Transverse colon (tissue), 4 donors: ENCODE results near the gene STK24. TPM values are rescaled to one million over a fixed set of nuclear protein-coding genes. Genes with fewer than 3 reads are reported as not detected.

Source experiments
- DNase-seq: peaks from one replicate; pipeline ENCODE4 v3.0.0-alpha.2; 2019
- H3K27ac ChIP-seq, 4 donors: fragments of 200-600 bp; sonication (generic); 2 replicates each; pipeline ENCODE4 v1.5.1; 2016 to 2018; ENCODE audit warnings: inconsistent platforms in 4 of 4
- H3K27me3 ChIP-seq: fragments of 200-600 bp; sonication (generic); 2 replicates; pipeline ENCODE4 v1.5.1; 2017; ENCODE audit warnings: inconsistent platforms
- H3K36me3 ChIP-seq, 4 donors: fragments of 200-600 bp; sonication (generic); 2 replicates each; pipeline ENCODE4 v1.5.1; 2017 to 2019; ENCODE audit warnings: inconsistent platforms in 4 of 4
- H3K4me1 ChIP-seq, 4 donors: fragments of 200-600 bp; sonication (generic); 2 replicates each; pipeline ENCODE4 v1.5.1; 2017 to 2020; ENCODE audit warnings: inconsistent platforms in 4 of 4
- H3K4me3 ChIP-seq, 4 donors: fragments of 200-600 bp; sonication (generic); 1 replicate in 1 of 4; 2 replicates in 3 of 4; pipeline versions ENCODE4 v1.5.1 to v1.6.1; 2017 to 2019; ENCODE audit warnings: inconsistent platforms in 4 of 4
- H3K9me3 ChIP-seq, 2 donors: fragments of 200-600 bp; sonication (generic); 2 replicates each; pipeline ENCODE4 v1.5.1; 2017 to 2019; ENCODE audit warnings: inconsistent platforms in 2 of 2
- EP300 ChIP-seq: sonication (generic); formaldehyde crosslinking; IDR thresholded peaks from one replicate; pipeline ENCODE4 v1.6.1; 2017; ENCODE audit warnings: antibody characterized with exemption, low read depth
- POLR2A ChIP-seq: fragments of 450-650 bp; IDR thresholded peaks from one replicate; pipeline ENCODE4 v1.6.1; 2016; ENCODE audit warnings: antibody characterized with exemption, mild to moderate bottlenecking, moderate library complexity
- POLR2AphosphoS5 ChIP-seq, 3 donors: sonication (generic); formaldehyde crosslinking; IDR thresholded peaks; one replicate each; pipeline ENCODE4 v1.6.1; 2016; ENCODE audit warnings: antibody characterized with exemption in 3 of 3
- WGBS, 2 donors: methylation state at CpG; one replicate each; pipeline ENCODE4 v1.1.5; 2018; ENCODE audit warnings: low coverage in 1 of 2; 5-methylcytosine and 5-hydroxymethylcytosine counted together
- in situ Hi-C, 4 donors: fragments of 200-750 bp; cut with MboI; loops; one replicate each; pipeline versions ENCODE4 v1.15.0 to v1.15.1; 2017; ENCODE audit warnings: low sequenced_read_pairs in 3 of 4, low pct_ligation_motif_present in 1 of 4, low pct_unique_long_range_greater_than_20kb in 1 of 4
- intact Hi-C: fragments of 100-400 bp; cut with DNase I; formaldehyde crosslinking; loops from one replicate; pipeline ENCODE4 v1.15.1; 2023; ENCODE audit warnings: low total_unique reads
- total RNA-seq, 4 donors: library from RNA; depleted of rRNA; stranded (reverse); fragments of >200 nt; gene quantifications; one replicate each; pipeline ENCODE4 v1.1.0, GENCODE V29; 2016
- TF ChIP-seq, protein P1 (sequence below), 5 experiments: fragments of 200-600 bp in 3 of 5; fragments of 450-650 bp in 2 of 5; sonication (generic) in 3 of 5; IDR thresholded peaks; 1 replicate in 2 of 5; 2 replicates in 3 of 5; pipeline ENCODE4 v1.5.1; 2016 to 2017; ENCODE audit warnings: antibody characterized with exemption in 5 of 5, inconsistent platforms in 3 of 5, mild to moderate bottlenecking in 2 of 5, moderate library complexity in 1 of 5

Gene STK24
- total RNA-seq, 4 donors from 2014 or later = 87.2 to 152 (median 131) TPM

- intact Hi-C loops = no loop called here
- 87 to 88% methylated on average over 4 of the region's 4 CpGs for WGBS, 2 donors
- Histone ChIP-seq H3K4me1 (peaks cover 0 to 48% (median 3%) of the 10 kb centered on the region in 4 donors), H3K27me3 (no peaks in the 10 kb centered on the region), H3K4me3 (no peak overlapping the region), H3K9me3 (no peaks in the 10 kb centered on the region), H3K36me3 (no peaks in the 10 kb centered on the region), H3K27ac (no peak overlapping the region)
- in situ Hi-C loops = no loop called here
- TF ChIP-seq POLR2AphosphoS5 (IDR thresholded peaks at IDR 0.05) (no peak), POLR2A (no peak), EP300 (no peak)
- TF ChIP-seq, protein P1, sequence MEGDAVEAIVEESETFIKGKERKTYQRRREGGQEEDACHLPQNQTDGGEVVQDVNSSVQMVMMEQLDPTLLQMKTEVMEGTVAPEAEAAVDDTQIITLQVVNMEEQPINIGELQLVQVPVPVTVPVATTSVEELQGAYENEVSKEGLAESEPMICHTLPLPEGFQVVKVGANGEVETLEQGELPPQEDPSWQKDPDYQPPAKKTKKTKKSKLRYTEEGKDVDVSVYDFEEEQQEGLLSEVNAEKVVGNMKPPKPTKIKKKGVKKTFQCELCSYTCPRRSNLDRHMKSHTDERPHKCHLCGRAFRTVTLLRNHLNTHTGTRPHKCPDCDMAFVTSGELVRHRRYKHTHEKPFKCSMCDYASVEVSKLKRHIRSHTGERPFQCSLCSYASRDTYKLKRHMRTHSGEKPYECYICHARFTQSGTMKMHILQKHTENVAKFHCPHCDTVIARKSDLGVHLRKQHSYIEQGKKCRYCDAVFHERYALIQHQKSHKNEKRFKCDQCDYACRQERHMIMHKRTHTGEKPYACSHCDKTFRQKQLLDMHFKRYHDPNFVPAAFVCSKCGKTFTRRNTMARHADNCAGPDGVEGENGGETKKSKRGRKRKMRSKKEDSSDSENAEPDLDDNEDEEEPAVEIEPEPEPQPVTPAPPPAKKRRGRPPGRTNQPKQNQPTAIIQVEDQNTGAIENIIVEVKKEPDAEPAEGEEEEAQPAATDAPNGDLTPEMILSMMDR (IDR thresholded peaks at IDR 0.05) = no peak
- no peak for DNase-seq
Measured at GRCh38 chr13:98515818-98516465, 61.0 kb downstream of the STK24 start.

- in situ Hi-C loops (no loop called here), intact Hi-C loops (no loop called here)
- no peak overlapping the region for H3K27ac ChIP-seq
- TF ChIP-seq POLR2A (no peak), POLR2AphosphoS5 (IDR thresholded peaks at IDR 0.05) (no peak), EP300 (no peak)
- TF ChIP-seq, protein P1 (IDR thresholded peaks at IDR 0.05) = no peak
- no peak for DNase-seq
- no peaks in the 10 kb centered on the region for H3K9me3 ChIP-seq
- peaks cover 9 to 53% (median 12%) of the 10 kb centered on the region in 4 donors for H3K4me1 ChIP-seq
- H3K4me3 ChIP-seq = no peak overlapping the region
- 75 to 89% methylated on average over 1 of the region's 1 CpG for WGBS, 2 donors
- no peaks in the 10 kb centered on the region for H3K36me3 ChIP-seq
- no peaks in the 10 kb centered on the region for H3K27me3 ChIP-seq
Measured at GRCh38 chr13:98514288-98514687, 62.6 kb downstream of the STK24 start.

- Histone ChIP-seq H3K4me3 (no peak overlapping the region), H3K36me3 (no peaks in the 10 kb centered on the region), H3K9me3 (no peaks in the 10 kb centered on the region), H3K4me1 (peaks cover 9 to 57% (median 16%) of the 10 kb centered on the region in 4 donors), H3K27me3 (no peaks in the 10 kb centered on the region), H3K27ac (no peak overlapping the region)
- intact Hi-C loops (no loop called here), in situ Hi-C loops (no loop called here)
- no peak for DNase-seq
- 80 to 93% methylated on average over 1 to 2 of the region's 2 CpGs for WGBS, 2 donors
- TF ChIP-seq EP300 (no peak), POLR2A (no peak), POLR2AphosphoS5 (IDR thresholded peaks at IDR 0.05) (no peak)
- TF ChIP-seq, protein P1 (IDR thresholded peaks at IDR 0.05) = no peak
Measured at GRCh38 chr13:98513837-98514236, 63.1 kb downstream of the STK24 start.

DNA sequence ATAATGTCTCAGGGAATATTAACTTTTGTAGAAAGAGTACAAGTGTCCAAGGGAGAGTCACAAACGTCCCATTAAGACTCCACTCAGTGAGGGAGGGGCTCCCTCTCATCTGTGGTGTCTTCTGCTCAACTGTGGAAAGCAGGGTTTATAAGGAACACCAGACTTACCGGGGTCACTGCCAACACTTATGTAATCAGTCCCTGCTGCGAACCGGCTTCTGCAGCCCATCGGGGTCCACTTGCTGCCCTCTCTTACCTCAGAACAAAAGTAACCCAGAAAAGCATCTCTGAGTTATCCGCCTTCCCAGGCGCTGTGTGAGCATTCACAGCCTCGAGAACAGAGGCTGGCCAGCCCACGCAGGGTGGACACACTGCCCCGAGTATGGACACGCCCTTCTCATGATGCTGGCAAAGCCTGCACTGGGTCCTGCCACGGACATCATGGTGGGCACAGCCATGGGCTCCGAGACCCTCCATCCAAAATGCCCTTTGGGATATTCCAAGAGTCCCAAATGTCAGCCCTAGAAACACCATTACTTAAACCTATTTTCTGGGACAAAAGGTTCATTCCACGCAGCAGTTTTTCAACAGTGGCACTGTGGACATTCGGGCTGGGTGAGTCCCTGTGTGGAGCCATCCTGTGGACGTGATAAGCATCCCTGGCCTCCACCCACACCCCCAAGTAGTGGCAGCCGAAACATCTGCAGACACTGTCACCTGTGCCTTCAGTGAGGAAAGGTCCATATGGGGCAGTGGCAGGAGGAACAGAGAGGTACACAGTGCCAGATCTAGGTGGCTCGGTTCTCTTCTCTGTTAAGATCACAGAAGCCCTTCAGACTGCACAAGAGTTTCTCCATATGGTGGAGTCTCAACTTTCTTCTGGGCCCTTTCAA is 63.9 kb downstream of the STK24 start:
- H3K9me3 ChIP-seq = no peaks in the 10 kb centered on the region
- TF ChIP-seq EP300 (no peak), POLR2AphosphoS5 (IDR thresholded peaks at IDR 0.05) (no peak), POLR2A (no peak)
- TF ChIP-seq, protein P1 (IDR thresholded peaks at IDR 0.05) = no peak
- WGBS, 2 donors = 72% methylated on average over 16 of the region's 18 CpGs; no CpG with 5 or more reads in 1 of the 2 donors
- intact Hi-C loops (no loop called here), in situ Hi-C loops (no loop called here)
- no peak for DNase-seq
- no peak overlapping the region for H3K4me3 ChIP-seq
- H3K36me3 ChIP-seq = no peaks in the 10 kb centered on the region
- peaks cover 14 to 65% (median 25%) of the 10 kb centered on the region in 4 donors for H3K4me1 ChIP-seq
- no peaks in the 10 kb centered on the region for H3K27me3 ChIP-seq
- peak overlapping the region in 2 of 4 donors; percentile 21 to 22 for H3K27ac ChIP-seq
